HL-60 (cell line): ENCODE data around the gene GLIS1.

Experiments
- CTCF ChIP-seq: IDR thresholded peaks from one replicate; pipeline ENCODE4 v1.5.1; 2011; ENCODE audit warnings: low read length, control low read depth, inconsistent platforms; ENCODE audit not compliant: insufficient read depth
- POLR2AphosphoS5 ChIP-seq: IDR thresholded peaks from 2 replicates; pipeline ENCODE4 v1.6.1; 2012; ENCODE audit warnings: low read depth

DNA sequence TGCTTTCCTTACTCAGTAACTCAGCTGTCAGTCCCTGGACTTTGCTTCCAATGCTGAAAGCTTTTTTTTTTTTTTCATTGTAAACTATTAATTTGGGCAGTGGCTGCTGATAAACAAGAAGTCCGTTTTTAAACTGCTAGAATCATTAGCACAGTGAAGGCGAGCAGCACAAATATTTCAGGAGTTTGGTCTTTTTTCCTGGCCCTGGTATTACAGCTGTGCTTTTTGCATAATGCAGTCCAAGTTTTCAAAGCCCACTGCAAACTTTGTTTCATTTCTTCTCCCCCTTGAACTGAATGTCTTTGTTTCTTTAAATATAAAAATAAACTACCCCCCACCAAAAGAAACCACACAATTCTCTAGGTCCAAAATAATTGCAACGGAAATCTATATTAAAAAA is 6.6 kb downstream of the GLIS1 start:
- no peak for TF ChIP-seq CTCF
- TF ChIP-seq POLR2AphosphoS5: no peak
